Cardiac muscle cell (in vitro differentiated cells and primary cell): ENCODE measurements around the gene HCFC1. TPM values are rescaled to one million over a fixed set of nuclear protein-coding genes. Genes with fewer than 3 reads are reported as not detected.

Source experiments
- DNase-seq, 2 donors: peaks; one replicate each; pipeline versions ENCODE4 v3.0.0 to v3.0.0-alpha.2; 2010 to 2017; ENCODE audit warnings: low read depth in 1 of 2, low spot score in 1 of 2
- H3K27ac ChIP-seq: fragments of 200-600 bp; sonication (generic); 2 replicates; pipeline ENCODE4 v1.5.1; 2016
- H3K27me3 ChIP-seq: fragments of 200-600 bp; sonication (generic); 2 replicates; pipeline ENCODE4 v1.6.0; 2016; ENCODE audit warnings: control low read depth
- H3K36me3 ChIP-seq: fragments of 200-600 bp; sonication (generic); 2 replicates; pipeline ENCODE4 v1.5.1; 2016; ENCODE audit warnings: control low read depth
- H3K4me1 ChIP-seq: fragments of 200-600 bp; sonication (generic); 2 replicates; pipeline ENCODE4 v1.8.1; 2017; ENCODE audit warnings: low read depth, mild to moderate bottlenecking, mixed run types
- H3K4me3 ChIP-seq: fragments of 200-600 bp; sonication (generic); 2 replicates; pipeline ENCODE4 v1.5.1; 2016; ENCODE audit warnings: mild to moderate bottlenecking
- H3K9me3 ChIP-seq: fragments of 200-600 bp; sonication (generic); 2 replicates; pipeline ENCODE4 v1.5.1; 2017; ENCODE audit warnings: low read depth, mild to moderate bottlenecking, control low read depth
- polyA plus RNA-seq: library from polyadenylated mRNA; unstranded; fragments of >200 nt; fragmentation: Nextera tagmentation; extraction: Ambion mirVana; gene quantifications from 2 replicates; pipeline ENCODE4 v1.2.1, GENCODE V29; 2016
- total RNA-seq: library from RNA; depleted of rRNA; stranded (reverse); fragments of >200 nt; gene quantifications from 2 replicates; pipeline ENCODE4 v1.2.3, GENCODE V29; 2016
- TF ChIP-seq, protein P1 (sequence below): IDR thresholded peaks from 2 replicates; pipeline ENCODE4 v1.5.1; 2012; ENCODE audit warnings: low read depth, mild to moderate bottlenecking, low read length

The HCFC1 gene
- total and polyA plus RNA-seq, 2 experiments from 2014 or later = 21.5 to 85.6 TPM

DNA sequence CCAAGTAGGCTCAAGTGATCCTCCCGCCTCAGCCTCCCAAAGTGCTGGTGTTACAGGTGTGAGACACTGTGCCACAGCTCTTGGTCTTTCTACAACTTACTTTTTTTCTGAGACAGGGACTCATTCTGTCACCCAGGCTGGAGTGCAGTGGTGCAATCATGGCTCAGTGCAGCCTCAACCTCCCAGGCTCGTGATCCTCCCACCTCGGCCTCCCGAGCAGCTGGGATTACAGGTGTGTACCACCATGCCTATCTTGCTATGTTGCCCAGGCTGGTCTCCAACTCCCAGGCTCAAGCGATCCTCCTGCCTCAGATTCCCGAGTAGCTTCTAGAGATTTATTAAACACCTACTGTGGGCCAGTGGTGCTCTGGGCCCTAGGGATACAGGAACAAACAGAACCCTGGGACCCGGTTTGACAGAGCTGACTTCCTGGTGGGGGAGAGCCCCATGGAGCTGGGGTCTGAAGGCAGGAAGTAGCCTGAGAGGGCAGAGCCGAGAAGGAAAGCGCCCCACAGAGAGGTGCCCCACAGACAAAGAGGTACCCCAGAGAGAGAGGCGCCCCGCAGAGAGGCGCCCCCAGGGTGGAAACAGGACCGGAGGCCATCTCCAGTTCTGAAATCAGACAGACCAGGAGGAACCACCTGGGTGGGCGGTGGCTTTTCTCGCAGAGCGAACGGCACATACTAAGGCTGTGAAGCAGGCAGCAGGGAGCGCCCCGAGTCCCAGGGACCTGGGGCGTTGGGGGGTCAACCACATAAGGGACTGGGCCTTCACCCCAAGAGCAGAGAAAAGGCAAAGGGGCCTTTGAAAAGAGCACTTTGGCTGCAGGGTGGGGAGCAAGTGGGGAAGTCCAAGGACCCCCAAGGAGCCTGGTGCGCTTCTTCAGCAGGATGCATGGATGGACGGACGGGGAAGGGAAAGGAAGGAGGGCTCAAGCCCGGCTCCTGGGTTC, 43.1 kb upstream of the HCFC1 start:
- TF ChIP-seq, protein P1, sequence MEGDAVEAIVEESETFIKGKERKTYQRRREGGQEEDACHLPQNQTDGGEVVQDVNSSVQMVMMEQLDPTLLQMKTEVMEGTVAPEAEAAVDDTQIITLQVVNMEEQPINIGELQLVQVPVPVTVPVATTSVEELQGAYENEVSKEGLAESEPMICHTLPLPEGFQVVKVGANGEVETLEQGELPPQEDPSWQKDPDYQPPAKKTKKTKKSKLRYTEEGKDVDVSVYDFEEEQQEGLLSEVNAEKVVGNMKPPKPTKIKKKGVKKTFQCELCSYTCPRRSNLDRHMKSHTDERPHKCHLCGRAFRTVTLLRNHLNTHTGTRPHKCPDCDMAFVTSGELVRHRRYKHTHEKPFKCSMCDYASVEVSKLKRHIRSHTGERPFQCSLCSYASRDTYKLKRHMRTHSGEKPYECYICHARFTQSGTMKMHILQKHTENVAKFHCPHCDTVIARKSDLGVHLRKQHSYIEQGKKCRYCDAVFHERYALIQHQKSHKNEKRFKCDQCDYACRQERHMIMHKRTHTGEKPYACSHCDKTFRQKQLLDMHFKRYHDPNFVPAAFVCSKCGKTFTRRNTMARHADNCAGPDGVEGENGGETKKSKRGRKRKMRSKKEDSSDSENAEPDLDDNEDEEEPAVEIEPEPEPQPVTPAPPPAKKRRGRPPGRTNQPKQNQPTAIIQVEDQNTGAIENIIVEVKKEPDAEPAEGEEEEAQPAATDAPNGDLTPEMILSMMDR = no peak
- Histone ChIP-seq H3K4me1 (no peaks in the 10 kb centered on the region), H3K36me3 (no peaks in the 10 kb centered on the region), H3K4me3 (no peak overlapping the region), H3K27me3 (no peaks in the 10 kb centered on the region), H3K9me3 (no peaks in the 10 kb centered on the region), H3K27ac (no peak overlapping the region)
- DNase-seq = no peak

DNA sequence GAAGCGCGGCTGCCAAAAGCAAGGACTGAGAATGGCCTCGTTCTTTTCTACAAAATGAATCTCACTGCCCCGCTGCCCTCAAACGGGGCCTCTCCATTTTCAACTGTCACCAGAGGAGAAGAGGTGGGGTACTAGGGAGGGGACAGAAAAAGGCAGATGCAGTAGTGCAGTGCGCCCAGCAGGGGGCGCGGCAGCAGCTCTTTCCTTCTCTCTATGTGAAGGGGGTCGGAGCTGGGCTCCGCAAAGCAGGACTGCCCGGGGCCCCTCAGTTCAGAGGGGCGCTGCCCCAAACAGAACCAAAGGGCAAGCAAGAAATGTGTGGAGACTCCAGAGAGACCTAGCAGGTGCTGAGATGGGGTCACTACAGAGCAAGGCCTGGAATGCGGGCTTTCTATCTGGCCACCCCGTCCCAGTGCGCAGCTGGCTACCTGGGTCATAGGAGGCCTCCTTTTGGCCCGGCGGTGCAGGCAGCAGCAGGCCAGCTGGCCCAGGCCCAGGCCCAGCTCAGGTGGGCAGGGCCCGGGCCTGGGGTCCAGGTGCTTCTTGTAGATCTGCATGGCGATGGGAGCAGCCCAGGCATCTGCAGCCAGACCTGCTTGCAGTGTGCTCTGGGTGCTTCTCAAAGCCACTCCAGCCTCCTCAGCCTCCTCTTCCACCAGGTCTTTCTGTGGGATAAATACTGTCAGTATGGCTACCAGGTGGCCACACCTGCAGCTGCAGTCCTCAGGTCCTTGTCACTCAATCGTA, 42.2 kb upstream of the HCFC1 start:
- Histone ChIP-seq H3K36me3 (no peaks in the 10 kb centered on the region), H3K4me3 (no peak overlapping the region), H3K27me3 (no peaks in the 10 kb centered on the region), H3K9me3 (no peaks in the 10 kb centered on the region), H3K4me1 (no peaks in the 10 kb centered on the region), H3K27ac (no peak overlapping the region)
- peak; percentile 36 to 42 for DNase-seq
- TF ChIP-seq, protein P1 = peak; percentile 81

DNA sequence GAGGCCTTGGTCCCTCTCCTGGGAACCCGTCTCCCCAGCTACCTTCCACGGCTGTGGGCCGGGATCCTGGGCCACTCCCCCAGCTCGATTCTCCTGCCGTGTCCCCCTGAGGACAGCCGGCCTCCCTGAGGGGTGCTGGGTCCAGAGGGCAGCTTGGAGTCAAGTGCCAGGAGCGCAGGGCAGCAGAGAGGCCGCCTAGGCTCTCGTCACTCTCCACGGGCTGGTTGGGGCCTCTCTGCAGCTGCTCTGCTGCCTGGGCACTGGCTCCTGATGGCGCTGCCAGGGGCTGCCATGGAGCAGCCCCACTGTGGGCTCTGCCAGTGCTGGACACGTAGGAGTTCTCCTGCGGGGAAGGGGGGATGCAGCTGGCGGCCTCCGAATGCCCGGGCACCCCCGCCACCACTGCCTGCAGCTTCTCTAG, 41.4 kb upstream of the HCFC1 start:
- Histone ChIP-seq H3K36me3 (no peaks in the 10 kb centered on the region), H3K27me3 (no peaks in the 10 kb centered on the region), H3K9me3 (no peaks in the 10 kb centered on the region), H3K27ac (no peak overlapping the region), H3K4me3 (no peak overlapping the region), H3K4me1 (no peaks in the 10 kb centered on the region)
- TF ChIP-seq, protein P1 = no peak
- no peak for DNase-seq

DNA sequence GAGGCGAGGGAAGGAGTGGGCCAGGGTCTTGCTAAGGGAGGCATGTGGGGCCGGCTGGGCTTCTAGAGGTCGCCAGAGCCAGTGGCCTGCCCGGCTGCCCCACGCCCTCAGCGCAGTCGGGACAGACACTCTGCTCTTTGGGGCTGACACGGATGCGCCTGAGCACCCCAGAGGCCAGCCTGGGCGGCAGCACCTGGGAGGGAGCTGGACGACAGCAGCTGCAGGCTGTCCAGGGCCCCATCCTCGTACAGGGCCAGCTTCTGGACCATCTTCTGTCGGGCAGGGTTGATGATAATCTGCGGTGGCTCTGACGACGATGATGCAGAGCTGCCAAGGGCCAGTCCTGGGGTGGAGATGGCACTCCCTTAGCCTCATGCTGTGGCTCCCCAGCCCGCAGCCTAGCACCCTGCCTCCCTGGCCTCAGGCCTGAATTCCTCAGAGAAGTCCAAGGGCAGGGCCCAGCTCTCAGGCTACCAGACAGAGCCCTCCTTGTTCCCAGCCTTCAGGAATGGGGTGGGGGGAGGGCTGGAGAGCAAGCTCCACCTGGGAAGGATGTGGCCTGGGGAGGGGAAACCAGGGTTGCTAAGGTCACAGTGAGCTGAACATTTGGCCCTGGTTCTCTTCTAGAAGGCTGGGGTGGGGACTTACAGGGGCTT, 40.8 kb upstream of the HCFC1 start:
- H3K27ac ChIP-seq = no peak overlapping the region
- no peaks in the 10 kb centered on the region for H3K36me3 ChIP-seq
- TF ChIP-seq, protein P1 = no peak
- no peaks in the 10 kb centered on the region for H3K4me1 ChIP-seq
- peak in 1 of 2 donors; percentile 46 for DNase-seq
- no peaks in the 10 kb centered on the region for H3K9me3 ChIP-seq
- no peak overlapping the region for H3K4me3 ChIP-seq
- no peaks in the 10 kb centered on the region for H3K27me3 ChIP-seq
